Skin of body (tissue), 2 donors: ENCODE results near the gene FKBP7. TPM values are rescaled to one million over a fixed set of nuclear protein-coding genes. Genes with fewer than 3 reads are reported as not detected.
A peak's percentile ranks its signal among the peaks of the same experiment; 100 is the strongest.
"Not testable (repeated sequence)": the region's sequence is repeated elsewhere in the genome, so short reads cannot be mapped to it uniquely, and the experiment has no call there.

Experiments used
- DNase-seq: peaks from one replicate; lab custom pipeline; 2025; lab: John Stamatoyannopoulos, UW
- total RNA-seq: library from RNA; depleted of rRNA; stranded (reverse); fragments of >200 nt; gene quantifications from one replicate; pipeline ENCODE4 v1.2.3, GENCODE V29; 2014

Gene FKBP7
- 55.9 TPM for total RNA-seq

GRCh38 chr2:178478439-178479274 is at the start of gene FKBP7:
FKBP7 (minus strand) TSS chr2:178478600; CDS start chr2:178478499, 101 bp downstream.
- DNase-seq, result peak; percentile 89

GRCh38 chr2:178527592-178527991 is 49.2 kb upstream of the FKBP7 start:
- peak; percentile 19 for DNase-seq

- no peak for DNase-seq
Measured at GRCh38 chr2:178526256-178526655, 47.9 kb upstream of the FKBP7 start.

- DNase-seq, result not testable (repeated sequence)
Measured at GRCh38 chr2:178525460-178525859, 47.1 kb upstream of the FKBP7 start.

- DNase-seq, result not testable (repeated sequence)
Measured at GRCh38 chr2:178525010-178525409, 46.6 kb upstream of the FKBP7 start.

- DNase-seq, result no peak
Measured at GRCh38 chr2:178523596-178524134, 45.3 kb upstream of the FKBP7 start.

- DNase-seq, result peak; percentile 87
Measured at GRCh38 chr2:178522950-178523595, 44.7 kb upstream of the FKBP7 start.

GRCh38 chr2:178521304-178522150 is 43.1 kb upstream of the FKBP7 start:
- DNase-seq, result no peak

GRCh38 chr2:178517496-178517895 is 39.1 kb upstream of the FKBP7 start:
- DNase-seq, result no peak

GRCh38 chr2:178514664-178515063 is 36.3 kb upstream of the FKBP7 start:
- DNase-seq, result no peak

GRCh38 chr2:178513876-178514275 is 35.5 kb upstream of the FKBP7 start:
- no peak for DNase-seq

GRCh38 chr2:178512484-178512883 is 34.1 kb upstream of the FKBP7 start:
- no peak for DNase-seq

- DNase-seq, result no peak
Measured at GRCh38 chr2:178510384-178510783, 32.0 kb upstream of the FKBP7 start.

GRCh38 chr2:178508646-178509045 is 30.2 kb upstream of the FKBP7 start:
- DNase-seq, result no peak

GRCh38 chr2:178506949-178507348 is 28.5 kb upstream of the FKBP7 start:
- DNase-seq, result no peak

GRCh38 chr2:178506524-178506923 is 28.1 kb upstream of the FKBP7 start:
- DNase-seq, result no peak

GRCh38 chr2:178506101-178506500 is 27.7 kb upstream of the FKBP7 start:
- no peak for DNase-seq

GRCh38 chr2:178502751-178503150 is 24.4 kb upstream of the FKBP7 start:
- DNase-seq, result no peak

GRCh38 chr2:178499640-178500039 is 21.2 kb upstream of the FKBP7 start:
- DNase-seq, result no peak

- no peak for DNase-seq
Measured at GRCh38 chr2:178498137-178498536, 19.7 kb upstream of the FKBP7 start.

GRCh38 chr2:178496049-178496448 is 17.6 kb upstream of the FKBP7 start:
- no peak for DNase-seq

- no peak for DNase-seq
Measured at GRCh38 chr2:178491612-178492011, 13.2 kb upstream of the FKBP7 start.
